Muscle of leg (tissue), 11 donors: ENCODE measurements around the gene S100A16. TPM values are rescaled to one million over a fixed set of nuclear protein-coding genes. Genes with fewer than 3 reads are reported as not detected.
"Not testable (repeated sequence)": the region's sequence is repeated elsewhere in the genome, so short reads cannot be mapped to it uniquely, and the experiment has no call there.

ENCODE experiments used
- DNase-seq: peaks from one replicate; pipeline ENCODE4 v3.0.0; 2013
- H3K27ac ChIP-seq: one replicate; pipeline ENCODE4 v1.5.1; 2013; ENCODE audit warnings: mild to moderate bottlenecking, low read length, control low read depth
- H3K27me3 ChIP-seq: one replicate; pipeline ENCODE4 v1.6.1; 2013; ENCODE audit warnings: low read length; ENCODE audit not compliant: control insufficient read depth, insufficient read depth
- H3K36me3 ChIP-seq: one replicate; pipeline ENCODE4 v1.6.1; 2013; ENCODE audit warnings: low read length; ENCODE audit not compliant: control insufficient read depth, insufficient read depth
- H3K4me1 ChIP-seq: one replicate; pipeline ENCODE4 v1.6.1; 2013; ENCODE audit warnings: low read length; ENCODE audit not compliant: control insufficient read depth, insufficient read depth
- H3K4me3 ChIP-seq: one replicate; pipeline ENCODE4 v1.5.1; 2013; ENCODE audit warnings: low read length, control low read depth
- H3K9me3 ChIP-seq: replicated peaks from 2 replicates; pipeline ENCODE4 v1.6.1; 2013; ENCODE audit warnings: low read depth, low read length; ENCODE audit not compliant: control insufficient read depth
- WGBS: methylation state at CpG from one replicate; pipeline ENCODE4 v1.1.5; 2013; ENCODE audit warnings: missing lambda C conversion rate; ENCODE audit not compliant: insufficient coverage; 5-methylcytosine and 5-hydroxymethylcytosine counted together
- polyA plus RNA-seq, 8 donors: library from polyadenylated mRNA; unstranded; fragments of 120-200 nt; gene quantifications; one replicate each; pipeline versions ENCODE4 v1.2.1 to v1.2.3, GENCODE V29; 2013; ENCODE audit warnings: inconsistent platforms in 1 of 8, low replicate concordance in 1 of 8; ENCODE audit not compliant: insufficient read length in 8 of 8, insufficient read depth in 1 of 8
- total RNA-seq: library from RNA; stranded (reverse); fragments of 120-200 nt; gene quantifications from one replicate; pipeline ENCODE4 v1.2.4, GENCODE V29; 2013

Gene S100A16
- total and polyA plus RNA-seq, 9 donors, result 45.1 to 77.3 (median 53.1) TPM

DNA sequence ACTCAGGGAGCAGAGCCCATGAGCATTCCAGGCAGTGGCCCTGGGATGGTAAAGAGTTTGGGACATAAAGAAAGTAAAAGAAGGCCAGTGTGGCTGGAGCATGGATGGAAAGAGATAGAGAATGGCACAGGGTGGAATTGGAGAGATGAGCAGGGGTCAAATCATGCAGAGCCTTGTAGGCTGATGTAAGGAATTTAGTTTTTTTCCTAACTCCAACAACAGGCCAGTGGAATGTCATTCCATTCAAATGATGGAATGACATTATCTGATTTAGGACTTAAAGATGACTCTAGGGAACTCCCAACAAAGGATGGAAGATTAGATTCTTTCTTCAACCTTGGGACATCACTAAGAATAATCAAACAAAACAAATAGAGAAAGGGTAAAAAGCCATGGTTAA is 34.4 kb downstream of the S100A16 start:
- H3K27me3 ChIP-seq, result peaks cover 2% of the 10 kb centered on the region
- H3K4me1 ChIP-seq, result no peaks in the 10 kb centered on the region
- no peak for DNase-seq
- no peaks in the 10 kb centered on the region for H3K9me3 ChIP-seq
- no peak overlapping the region for H3K4me3 ChIP-seq
- no peaks in the 10 kb centered on the region for H3K36me3 ChIP-seq
- no peak overlapping the region for H3K27ac ChIP-seq

DNA sequence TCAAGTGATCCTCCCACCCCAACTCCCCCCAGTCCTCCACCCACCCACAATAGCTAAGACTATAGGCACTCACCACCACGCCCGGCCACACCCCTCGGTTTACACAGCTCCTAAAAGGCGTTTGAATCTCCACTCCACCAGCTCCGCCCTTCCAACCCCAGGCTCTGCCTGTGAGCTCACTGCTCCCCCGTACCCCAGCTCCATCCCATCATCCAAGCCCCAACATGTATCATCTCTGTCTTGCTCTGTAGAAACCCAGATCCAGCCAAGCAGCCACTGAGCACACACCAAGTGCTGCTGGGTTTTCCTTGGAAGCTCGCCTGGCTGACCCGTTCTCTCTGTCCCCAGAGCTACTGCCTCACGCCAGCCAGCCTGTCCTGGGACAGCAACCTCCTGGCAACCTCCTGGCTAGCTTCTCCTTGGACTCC is 35.3 kb downstream of the S100A16 start:
- H3K4me3 ChIP-seq, result no peak overlapping the region
- H3K9me3 ChIP-seq, result no peaks in the 10 kb centered on the region
- no peaks in the 10 kb centered on the region for H3K36me3 ChIP-seq
- WGBS, result 56% methylated on average over 9 of the region's 9 CpGs
- H3K4me1 ChIP-seq, result peaks cover under 1% of the 10 kb centered on the region
- no peak for DNase-seq
- peaks cover 2% of the 10 kb centered on the region for H3K27me3 ChIP-seq
- H3K27ac ChIP-seq, result no peak overlapping the region

DNA sequence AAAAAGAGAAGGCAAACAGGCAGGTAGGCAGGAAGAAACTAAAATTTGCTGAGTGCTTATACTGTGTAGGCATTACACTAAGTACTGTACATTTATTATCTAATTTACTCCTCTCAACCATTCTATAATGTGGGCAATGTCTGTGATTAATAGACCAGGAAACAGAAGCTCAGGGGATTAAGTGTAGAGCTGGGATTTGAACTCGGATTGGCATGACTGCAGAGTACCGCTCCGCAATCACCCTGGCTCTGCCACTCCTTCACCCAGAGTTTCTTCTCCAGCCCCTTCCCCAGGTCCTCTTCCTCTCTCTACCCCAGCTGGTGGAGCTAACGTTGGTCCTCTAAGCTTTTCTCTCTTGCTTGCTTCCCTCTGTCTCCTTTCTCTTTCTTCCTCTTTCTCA is 35.8 kb downstream of the S100A16 start:
- Histone ChIP-seq H3K27ac (no peak overlapping the region), H3K9me3 (no peaks in the 10 kb centered on the region), H3K4me1 (peaks cover 4% of the 10 kb centered on the region), H3K4me3 (no peak overlapping the region), H3K27me3 (peaks cover 2% of the 10 kb centered on the region), H3K36me3 (no peaks in the 10 kb centered on the region)
- WGBS, result 100% methylated on average over 1 of the region's 4 CpGs
- DNase-seq, result no peak

DNA sequence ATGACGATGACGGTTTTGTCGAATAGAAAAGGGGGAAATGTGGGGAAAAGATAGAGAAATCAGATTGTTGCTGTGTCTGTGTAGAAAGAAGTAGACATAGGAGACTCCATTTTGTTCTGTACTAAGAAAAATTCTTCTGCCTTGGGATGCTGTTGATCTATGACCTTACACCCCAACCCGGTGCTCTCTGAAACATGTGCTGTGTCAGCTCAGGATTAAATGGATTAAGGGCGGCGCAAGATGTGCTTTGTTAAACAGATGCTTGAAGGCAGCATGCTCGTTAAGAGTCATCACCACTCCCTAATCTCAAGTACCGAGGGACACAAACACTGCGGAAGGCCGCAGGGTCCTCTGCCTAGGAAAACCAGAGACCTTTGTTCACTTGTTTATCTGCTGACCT is 37.4 kb downstream of the S100A16 start:
- WGBS, result no CpG with 5 or more reads among the region's 10 CpGs
- H3K9me3 ChIP-seq, DNase-seq, H3K4me1 ChIP-seq, H3K27ac ChIP-seq, H3K27me3 ChIP-seq, H3K36me3 ChIP-seq, H3K4me3 ChIP-seq: not testable (repeated sequence)

DNA sequence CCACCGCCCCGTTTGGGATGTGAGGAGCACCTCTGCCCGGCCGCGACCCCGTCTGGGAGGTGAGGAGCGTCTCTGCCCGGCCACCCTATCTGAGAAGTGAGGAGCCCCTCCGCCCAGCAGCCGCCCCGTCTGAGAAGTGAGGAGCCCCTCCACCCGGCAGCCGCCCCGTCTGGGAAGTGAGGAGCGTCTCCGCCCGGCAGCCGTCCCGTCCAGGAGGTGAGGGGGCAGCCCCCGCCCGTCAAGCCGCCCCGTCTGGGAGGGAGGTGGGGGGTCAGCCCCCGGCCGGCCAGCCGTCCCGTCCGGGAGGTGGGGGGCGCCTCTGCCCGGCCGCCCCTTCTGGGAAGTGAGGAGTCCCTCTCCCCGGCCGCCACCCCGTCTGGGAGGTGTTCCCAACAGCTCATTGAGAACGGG is 37.9 kb downstream of the S100A16 start:
- H3K27ac ChIP-seq, H3K9me3 ChIP-seq, H3K4me3 ChIP-seq, H3K27me3 ChIP-seq, H3K36me3 ChIP-seq, DNase-seq, H3K4me1 ChIP-seq: not testable (repeated sequence)
- WGBS, result 87% methylated on average over 20 of the region's 35 CpGs

DNA sequence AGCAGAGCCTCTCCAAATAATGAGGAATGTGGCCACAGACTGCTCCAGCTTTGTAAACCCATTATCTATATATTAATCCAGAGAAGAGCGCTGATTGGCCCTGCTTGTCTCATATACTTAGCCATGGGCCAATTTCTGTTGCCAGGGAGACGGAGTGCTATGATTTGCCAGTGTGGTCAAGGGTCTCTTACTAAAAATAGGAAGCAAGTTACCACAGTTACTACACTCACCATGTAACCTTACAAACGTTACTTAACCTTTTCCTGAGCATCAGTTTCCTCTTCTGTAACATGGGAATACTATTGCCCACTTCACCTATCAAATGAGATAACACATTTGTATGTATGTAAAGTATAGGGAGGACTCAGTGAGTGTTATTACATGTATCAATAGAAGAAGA is 39.6 kb downstream of the S100A16 start:
- no peak overlapping the region for H3K27ac ChIP-seq
- WGBS, result no CpG with 5 or more reads among the region's 3 CpGs
- H3K36me3 ChIP-seq, result no peaks in the 10 kb centered on the region
- DNase-seq, result no peak
- peaks cover 2% of the 10 kb centered on the region for H3K27me3 ChIP-seq
- no peak overlapping the region for H3K4me3 ChIP-seq
- H3K4me1 ChIP-seq, result peaks cover 9% of the 10 kb centered on the region
- no peaks in the 10 kb centered on the region for H3K9me3 ChIP-seq

DNA sequence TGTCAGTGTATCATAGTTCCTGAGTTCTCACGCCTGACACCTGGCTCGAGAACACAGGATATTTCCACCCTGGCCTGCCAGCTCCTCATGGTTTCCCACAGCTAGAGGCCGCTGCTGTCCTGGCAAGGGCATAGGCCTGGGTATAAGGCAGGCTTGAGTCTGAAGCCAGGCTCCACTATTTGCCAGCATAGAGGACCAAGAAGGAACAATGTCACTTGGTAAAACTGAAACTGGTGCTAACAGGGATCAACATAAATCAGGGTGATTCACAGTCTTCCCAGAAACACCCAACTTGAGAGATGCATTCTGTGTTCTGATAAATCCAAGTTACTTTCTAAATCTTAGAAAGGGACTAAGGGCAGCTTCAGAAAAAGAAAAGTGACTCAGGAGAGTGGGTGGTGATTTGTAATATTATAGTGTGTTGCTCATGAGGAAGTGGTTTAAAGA is 40.3 kb downstream of the S100A16 start:
- Histone ChIP-seq H3K4me3 (no peak overlapping the region), H3K27ac (no peak overlapping the region), H3K9me3 (no peaks in the 10 kb centered on the region), H3K27me3 (peaks cover under 1% of the 10 kb centered on the region), H3K4me1 (peaks cover 17% of the 10 kb centered on the region), H3K36me3 (no peaks in the 10 kb centered on the region)
- 40% methylated on average over 1 of the region's 3 CpGs for WGBS
- DNase-seq, result peak; percentile 78

DNA sequence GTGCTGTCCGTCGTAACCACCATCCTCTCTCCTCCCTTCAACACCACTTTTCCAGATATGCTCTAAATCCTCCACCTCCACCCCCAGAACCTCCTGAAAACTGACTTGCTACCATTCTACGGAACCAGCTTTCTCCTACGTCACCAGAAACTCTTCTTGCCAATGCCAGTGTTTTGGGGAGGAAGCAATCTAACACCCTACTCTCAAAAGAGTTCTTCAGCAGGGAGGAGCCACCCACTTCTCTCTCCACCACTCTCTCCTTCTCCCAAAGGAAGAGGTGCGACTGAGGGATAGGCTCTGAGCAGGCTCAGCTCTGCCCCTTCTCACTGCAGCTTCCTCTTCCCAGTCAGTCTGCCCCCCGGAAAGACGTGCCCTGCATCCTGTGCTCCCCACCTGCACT is 41.2 kb downstream of the S100A16 start:
- no peak overlapping the region for H3K27ac ChIP-seq
- no peaks in the 10 kb centered on the region for H3K27me3 ChIP-seq
- no peaks in the 10 kb centered on the region for H3K9me3 ChIP-seq
- no peaks in the 10 kb centered on the region for H3K36me3 ChIP-seq
- DNase-seq, result no peak
- 57% methylated on average over 4 of the region's 7 CpGs for WGBS
- no peak overlapping the region for H3K4me3 ChIP-seq
- H3K4me1 ChIP-seq, result peaks cover 25% of the 10 kb centered on the region

DNA sequence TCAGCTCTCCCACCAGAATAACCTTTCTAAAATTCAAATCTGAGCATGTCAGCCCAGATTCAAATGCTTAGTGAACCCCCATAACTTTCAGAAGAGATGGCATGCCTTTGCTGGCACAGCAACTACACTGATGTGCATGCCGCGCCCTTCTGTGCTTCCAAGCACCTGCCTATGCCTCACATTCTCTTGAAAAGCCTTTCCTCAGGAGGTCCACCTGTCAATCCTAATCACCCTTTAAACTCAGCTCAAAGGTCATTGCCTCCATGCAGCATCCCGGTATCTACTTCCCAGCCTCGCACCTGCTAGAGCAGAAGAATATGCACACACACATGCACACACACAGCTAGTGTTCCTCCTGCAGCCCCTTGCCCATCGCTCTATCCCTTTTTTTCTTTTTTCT is 42.1 kb downstream of the S100A16 start:
- H3K9me3 ChIP-seq, result no peaks in the 10 kb centered on the region
- H3K27me3 ChIP-seq, result no peaks in the 10 kb centered on the region
- no peak overlapping the region for H3K27ac ChIP-seq
- H3K4me1 ChIP-seq, result peaks cover 34% of the 10 kb centered on the region
- no peak for DNase-seq
- no peaks in the 10 kb centered on the region for H3K36me3 ChIP-seq
- H3K4me3 ChIP-seq, result no peak overlapping the region
- WGBS, result 82% methylated on average over 4 of the region's 5 CpGs

DNA sequence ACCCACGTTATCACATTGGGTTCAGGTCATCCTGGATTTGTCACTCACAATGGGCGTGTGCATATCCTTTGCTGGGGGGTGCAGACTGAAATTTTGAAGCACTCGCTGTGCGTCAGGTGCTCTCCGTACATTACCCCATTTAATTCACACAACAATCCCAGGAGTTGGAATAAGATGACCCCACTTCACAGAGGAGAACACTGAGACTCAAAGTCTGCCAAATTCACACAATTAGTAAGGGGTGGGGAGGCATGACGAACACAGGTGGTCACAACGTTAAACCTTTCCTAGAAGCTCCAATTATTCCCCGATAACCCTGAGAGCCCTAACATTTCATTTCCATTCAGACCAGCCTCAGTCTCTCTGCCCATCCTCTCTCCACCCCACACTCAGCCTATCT is 43.5 kb downstream of the S100A16 start:
- DNase-seq, result no peak
- H3K4me1 ChIP-seq, result peaks cover 41% of the 10 kb centered on the region
- no peaks in the 10 kb centered on the region for H3K27me3 ChIP-seq
- H3K27ac ChIP-seq, result no peak overlapping the region
- 83% methylated on average over 2 of the region's 8 CpGs for WGBS
- H3K36me3 ChIP-seq, result no peaks in the 10 kb centered on the region
- H3K9me3 ChIP-seq, result no peaks in the 10 kb centered on the region
- no peak overlapping the region for H3K4me3 ChIP-seq

DNA sequence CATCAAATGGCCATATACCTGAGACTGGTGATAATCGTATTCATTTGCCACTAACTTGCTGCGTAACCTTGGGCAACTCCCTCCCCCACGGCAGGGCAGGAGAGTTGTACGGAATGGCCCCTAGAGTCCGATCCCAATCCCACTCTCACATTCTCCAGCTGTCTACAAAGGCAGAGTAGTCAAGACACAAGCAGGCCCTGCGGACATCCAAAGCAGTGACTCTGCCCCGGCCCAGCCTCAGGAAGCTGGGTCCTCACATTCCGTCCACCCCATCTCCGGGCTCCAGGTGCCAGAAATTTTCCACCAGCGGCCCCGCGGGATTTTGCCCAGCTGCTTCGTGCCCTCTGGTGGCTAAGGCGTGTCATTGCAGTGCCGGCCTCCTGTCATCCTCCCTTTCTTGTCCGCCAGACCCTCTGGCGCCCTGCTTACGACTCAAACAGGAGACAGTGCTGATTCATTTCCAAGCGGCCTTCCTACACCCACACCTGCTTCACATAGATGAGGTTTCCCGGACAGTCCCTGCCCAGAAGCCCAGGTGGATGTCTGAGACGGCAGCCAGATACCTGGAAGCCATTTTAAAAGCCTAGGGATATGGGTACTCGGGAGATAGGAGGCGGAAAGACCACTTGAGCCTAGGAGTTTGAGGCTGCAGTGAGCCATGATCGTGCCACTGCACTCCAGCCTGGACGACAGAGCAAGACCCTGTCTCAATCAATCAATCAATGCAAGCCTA is 44.4 kb downstream of the S100A16 start:
- no peaks in the 10 kb centered on the region for H3K36me3 ChIP-seq
- DNase-seq, result peak; percentile 92
- peak overlapping the region; percentile 11 for H3K4me3 ChIP-seq
- peaks cover 46% of the 10 kb centered on the region for H3K4me1 ChIP-seq
- 7% methylated on average over 21 of the region's 25 CpGs for WGBS
- H3K27me3 ChIP-seq, result no peaks in the 10 kb centered on the region
- H3K9me3 ChIP-seq, result no peaks in the 10 kb centered on the region
- peak overlapping the region; percentile 18 for H3K27ac ChIP-seq
